ENCODE data around the gene RABGAP1L.

DNA sequence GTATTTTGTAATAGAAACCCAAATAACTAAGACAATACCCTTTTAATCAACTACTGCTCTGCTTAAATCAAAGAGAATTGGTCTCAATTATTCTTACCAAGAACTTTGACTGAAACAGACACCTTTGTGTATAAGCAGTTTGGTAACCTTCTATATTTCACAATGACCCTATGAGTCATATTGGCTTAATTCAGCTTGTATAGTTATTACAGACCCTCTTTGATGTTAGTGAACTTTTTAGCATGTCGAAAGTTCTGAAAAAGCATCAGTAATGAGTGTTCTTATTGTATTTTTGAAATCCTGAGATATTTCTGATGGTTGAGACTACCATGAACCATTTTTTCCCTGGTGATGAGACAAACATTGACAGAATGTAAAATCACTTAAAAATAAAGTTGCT is 43.3 kb upstream of the RABGAP1L start:
- no peak for TF ChIP-seq CTCF (IDR thresholded peaks at IDR 0.05)
- no peak for TF ChIP-seq POLR2A (IDR thresholded peaks at IDR 0.05)

Data from Peyer's patch (tissue), 4 donors.